Panc1 (cell line): Measurements from ENCODE around the gene TIMM13. TPM values are rescaled to one million over a fixed set of nuclear protein-coding genes. Genes with fewer than 3 reads are reported as not detected.
A peak's percentile ranks its signal among the peaks of the same experiment; 100 is the strongest.
"Not testable (repeated sequence)": the region's sequence is repeated elsewhere in the genome, so short reads cannot be mapped to it uniquely, and the experiment has no call there.

Source experiments
- ATAC-seq: fragments of 200-7000 bp; cut with Tn5 transposase; 2 replicates; pipeline ENCODE4 v1.9.1; 2020; ENCODE audit warnings: mild to moderate bottlenecking, moderate library complexity
- BruUV-seq: library from RNA; stranded (reverse); fragments of 400-500 nt; replicated peaks from 2 replicates; lab custom pipeline; 2021; lab: Mats Ljungman, UMichigan
- CTCF ChIA-PET: fragments of 300-600 bp; sonication (Branson Sonifier 250); formaldehyde crosslinking; loops from one replicate; lab custom pipeline; 2022; ENCODE audit warnings: antibody characterized with exemption; lab: Charles Lee
- POLR2A ChIA-PET: fragments of 300-600 bp; sonication (Branson Sonifier 250); formaldehyde crosslinking; loops from one replicate; lab custom pipeline; 2022; ENCODE audit warnings: antibody characterized with exemption; lab: Charles Lee
- DNase-seq: peaks from one replicate; pipeline ENCODE4 v3.0.0-alpha.2; 2010; ENCODE audit warnings: low read depth, low spot score
- H3K27ac ChIP-seq: 2 replicates; pipeline ENCODE4 v1.5.1; 2011; ENCODE audit warnings: mild to moderate bottlenecking, low read length, inconsistent platforms
- H3K27me3 ChIP-seq: fragments of 200-500 bp; sonication (Bioruptor generic); 2 replicates; pipeline ENCODE4 v1.6.0; 2014; ENCODE audit warnings: low read length, inconsistent platforms; ENCODE audit not compliant: control insufficient read depth, insufficient read depth
- H3K36me3 ChIP-seq: fragments of 200-500 bp; sonication (Bioruptor generic); 2 replicates; pipeline ENCODE4 v1.5.1; 2014; ENCODE audit warnings: inconsistent platforms, mild to moderate bottlenecking, low read length, moderate library complexity; ENCODE audit not compliant: control insufficient read depth, insufficient read depth
- H3K4me1 ChIP-seq: 2 replicates; pipeline ENCODE4 v1.5.1; 2011; ENCODE audit warnings: inconsistent platforms, mild to moderate bottlenecking, low read length, moderate library complexity; ENCODE audit not compliant: control insufficient read depth, insufficient read depth
- H3K4me3 ChIP-seq, 2 experiments: 2 replicates each; pipeline ENCODE4 v1.5.1; 2011 to 2012; ENCODE audit warnings: low read depth in 2 of 2, low read length in 2 of 2, mild to moderate bottlenecking in 2 of 2, inconsistent platforms in 1 of 2, moderate library complexity in 1 of 2
- H3K9me3 ChIP-seq: fragments of 200-500 bp; sonication (Bioruptor generic); 2 replicates; pipeline ENCODE4 v1.5.1; 2014; ENCODE audit warnings: low read depth, mild to moderate bottlenecking, inconsistent platforms, low read length, moderate library complexity; ENCODE audit not compliant: control insufficient read depth, insufficient read depth
- POLR2AphosphoS5 ChIP-seq: IDR thresholded peaks from 2 replicates; pipeline ENCODE4 v1.6.1; 2012; ENCODE audit warnings: mild to moderate bottlenecking, low read depth, low read length, moderate library complexity
- SIN3A ChIP-seq: IDR thresholded peaks from 2 replicates; pipeline ENCODE4 v1.6.1; 2012; ENCODE audit warnings: low read depth, mild to moderate bottlenecking, low read length, moderate library complexity, borderline replicate concordance; ENCODE audit not compliant: insufficient read depth
- TCF7L2 ChIP-seq: IDR thresholded peaks from 2 replicates; pipeline ENCODE4 v1.6.1; 2011; ENCODE audit warnings: mild to moderate bottlenecking, low read depth, low read length, inconsistent platforms
- in situ Hi-C: cut with HindIII; loops from 2 replicates; pipeline ENCODE4 v1.10.0; 2016; ENCODE audit warnings: low sequenced_read_pairs, low pct_unique_long_range_greater_than_20kb
- intact Hi-C: fragments of 100-400 bp; cut with micrococcal nuclease; formaldehyde crosslinking; loops from one replicate; pipeline ENCODE4 v1.10.0; 2022; ENCODE audit not compliant: unreplicated experiment
- total RNA-seq: library from RNA; stranded (reverse); gene quantifications from one replicate; pipeline ENCODE4 v1.2.1, GENCODE V29; 2021; ENCODE audit not compliant: unreplicated experiment
- TF ChIP-seq, protein P1 (sequence below): fragments of 450-650 bp; IDR thresholded peaks from 2 replicates; pipeline ENCODE4 v1.5.1; 2017; ENCODE audit warnings: mild to moderate bottlenecking
- TF ChIP-seq, protein P2 (sequence below), 2 experiments: IDR thresholded peaks; 2 replicates each; pipeline ENCODE4 v1.6.1; 2011 to 2012; ENCODE audit warnings: low read depth in 2 of 2, control low read depth in 1 of 2, low read length in 1 of 2, mild to moderate bottlenecking in 1 of 2, moderate library complexity in 1 of 2; ENCODE audit not compliant: insufficient read depth in 1 of 2

Gene TIMM13
- total RNA-seq, 1 experiment from 2014 or later, result 128 TPM

DNA sequence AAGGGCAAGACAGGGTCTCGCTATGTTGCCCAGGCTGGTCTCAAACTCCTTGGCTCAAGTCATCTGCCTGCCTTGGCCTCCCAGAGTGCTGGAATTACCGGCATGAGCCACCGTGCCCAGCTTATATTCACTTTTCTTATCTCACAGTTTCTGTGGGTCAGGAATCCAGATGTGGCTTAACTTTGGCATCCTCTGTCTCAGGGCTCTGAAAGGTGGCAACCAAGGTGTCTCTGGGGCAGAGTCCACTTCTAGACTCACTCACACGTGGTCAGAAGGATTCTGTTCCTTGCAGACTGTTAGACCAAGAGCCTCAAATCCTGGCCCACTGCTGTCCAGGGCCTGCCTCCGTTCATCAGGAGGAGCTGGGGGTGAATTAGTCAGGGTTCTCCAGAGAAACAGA, 37.0 kb upstream of the TIMM13 start:
- no peaks in the 10 kb centered on the region for H3K9me3 ChIP-seq
- H3K36me3 ChIP-seq, result no peaks in the 10 kb centered on the region; the same call in 1 of the 2 replicates
- ChIA-PET POLR2A (no interaction called here), CTCF (no interaction called here)
- BruUV-seq, result no TSS peak
- no peak for ATAC-seq
- no peaks in the 10 kb centered on the region for H3K27me3 ChIP-seq
- TF ChIP-seq, protein P1, sequence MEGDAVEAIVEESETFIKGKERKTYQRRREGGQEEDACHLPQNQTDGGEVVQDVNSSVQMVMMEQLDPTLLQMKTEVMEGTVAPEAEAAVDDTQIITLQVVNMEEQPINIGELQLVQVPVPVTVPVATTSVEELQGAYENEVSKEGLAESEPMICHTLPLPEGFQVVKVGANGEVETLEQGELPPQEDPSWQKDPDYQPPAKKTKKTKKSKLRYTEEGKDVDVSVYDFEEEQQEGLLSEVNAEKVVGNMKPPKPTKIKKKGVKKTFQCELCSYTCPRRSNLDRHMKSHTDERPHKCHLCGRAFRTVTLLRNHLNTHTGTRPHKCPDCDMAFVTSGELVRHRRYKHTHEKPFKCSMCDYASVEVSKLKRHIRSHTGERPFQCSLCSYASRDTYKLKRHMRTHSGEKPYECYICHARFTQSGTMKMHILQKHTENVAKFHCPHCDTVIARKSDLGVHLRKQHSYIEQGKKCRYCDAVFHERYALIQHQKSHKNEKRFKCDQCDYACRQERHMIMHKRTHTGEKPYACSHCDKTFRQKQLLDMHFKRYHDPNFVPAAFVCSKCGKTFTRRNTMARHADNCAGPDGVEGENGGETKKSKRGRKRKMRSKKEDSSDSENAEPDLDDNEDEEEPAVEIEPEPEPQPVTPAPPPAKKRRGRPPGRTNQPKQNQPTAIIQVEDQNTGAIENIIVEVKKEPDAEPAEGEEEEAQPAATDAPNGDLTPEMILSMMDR, result no peak
- TF ChIP-seq SIN3A, result no peak
- no peak for TF ChIP-seq POLR2AphosphoS5
- TF ChIP-seq TCF7L2, result no peak
- H3K27ac ChIP-seq, result peak overlapping the region; percentile 2; the same call in 1 of the 2 replicates
- H3K4me1 ChIP-seq, result peaks cover 7% of the 10 kb centered on the region
- in situ Hi-C loops, result no loop called here
- no peak for DNase-seq
- intact Hi-C loops, result no loop called here
- H3K4me3 ChIP-seq, result no peak overlapping the region

DNA sequence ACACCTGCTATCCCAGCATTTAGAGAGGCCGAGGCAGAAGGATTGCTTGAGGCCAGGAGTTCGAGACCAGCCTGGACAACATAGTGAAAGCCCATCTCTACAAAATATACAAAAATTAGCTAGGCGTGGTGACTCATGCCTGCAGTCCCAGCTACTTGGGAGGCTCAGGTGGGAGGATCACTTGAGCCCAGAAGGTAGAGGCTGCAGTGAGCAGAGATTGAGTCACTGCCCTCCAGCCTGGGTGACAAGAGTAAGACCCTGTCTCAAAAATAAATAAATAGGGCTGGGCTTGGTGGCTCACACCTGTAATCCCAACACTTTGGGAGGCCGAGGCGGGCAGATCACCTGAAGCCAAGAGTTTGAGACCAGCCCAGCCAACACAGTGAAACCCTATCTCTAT, 36.3 kb upstream of the TIMM13 start:
- H3K9me3 ChIP-seq, POLR2A ChIA-PET, H3K36me3 ChIP-seq, H3K27me3 ChIP-seq, H3K4me3 ChIP-seq, CTCF ChIA-PET, H3K4me1 ChIP-seq, DNase-seq, intact Hi-C loops, in situ Hi-C loops, BruUV-seq, ATAC-seq: not testable (repeated sequence)
- peak overlapping the region; percentile 87 for H3K27ac ChIP-seq

DNA sequence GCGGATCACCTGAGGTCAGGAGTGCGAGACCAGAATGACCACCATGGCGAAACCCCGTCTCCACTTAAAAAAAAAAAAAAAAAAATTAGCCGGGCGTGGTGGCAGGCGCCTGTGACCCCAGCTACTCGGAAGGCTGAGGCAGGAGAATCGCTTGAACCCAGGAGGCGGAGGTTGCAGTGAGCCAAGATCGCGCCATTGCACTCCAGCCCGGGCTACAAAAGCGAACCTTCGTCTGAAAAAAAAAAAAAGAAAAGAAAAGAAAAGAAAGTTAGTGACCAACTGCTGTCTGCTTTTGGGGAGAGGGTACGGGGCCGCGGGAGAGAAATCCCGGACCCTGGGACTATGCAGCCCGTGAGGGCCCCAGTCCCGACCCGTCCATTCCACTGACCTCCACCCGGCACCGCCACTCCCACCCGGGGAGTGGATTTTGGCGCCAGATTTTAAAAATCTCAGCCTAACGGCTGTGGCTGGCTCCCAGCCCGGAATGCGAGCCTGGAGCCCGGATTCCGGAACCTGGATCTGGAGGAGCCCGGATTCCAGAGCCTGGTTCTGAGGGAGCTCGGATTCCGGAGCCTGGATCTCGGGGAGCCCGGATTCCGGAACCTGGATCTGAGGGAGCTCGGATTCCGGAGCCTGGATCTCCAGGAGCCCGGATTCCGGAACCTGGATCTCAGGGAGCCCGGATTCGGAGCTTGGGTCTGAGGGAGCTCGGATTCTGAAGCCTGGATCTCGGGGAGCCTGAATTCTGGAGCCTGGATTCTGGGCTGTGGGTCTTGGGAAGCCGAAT, 35.4 kb upstream of the TIMM13 start:
- ATAC-seq, result peak; percentile 65
- H3K27me3 ChIP-seq, result no peaks in the 10 kb centered on the region
- H3K4me3 ChIP-seq, result peak overlapping the region; percentile 60 to 67
- TF ChIP-seq POLR2AphosphoS5 (peak; percentile 86), SIN3A (0 out of 2 replicates have a peak, but pooled peaks have one; percentile 73)
- TF ChIP-seq, protein P1, result no peak
- TF ChIP-seq, protein P2, sequence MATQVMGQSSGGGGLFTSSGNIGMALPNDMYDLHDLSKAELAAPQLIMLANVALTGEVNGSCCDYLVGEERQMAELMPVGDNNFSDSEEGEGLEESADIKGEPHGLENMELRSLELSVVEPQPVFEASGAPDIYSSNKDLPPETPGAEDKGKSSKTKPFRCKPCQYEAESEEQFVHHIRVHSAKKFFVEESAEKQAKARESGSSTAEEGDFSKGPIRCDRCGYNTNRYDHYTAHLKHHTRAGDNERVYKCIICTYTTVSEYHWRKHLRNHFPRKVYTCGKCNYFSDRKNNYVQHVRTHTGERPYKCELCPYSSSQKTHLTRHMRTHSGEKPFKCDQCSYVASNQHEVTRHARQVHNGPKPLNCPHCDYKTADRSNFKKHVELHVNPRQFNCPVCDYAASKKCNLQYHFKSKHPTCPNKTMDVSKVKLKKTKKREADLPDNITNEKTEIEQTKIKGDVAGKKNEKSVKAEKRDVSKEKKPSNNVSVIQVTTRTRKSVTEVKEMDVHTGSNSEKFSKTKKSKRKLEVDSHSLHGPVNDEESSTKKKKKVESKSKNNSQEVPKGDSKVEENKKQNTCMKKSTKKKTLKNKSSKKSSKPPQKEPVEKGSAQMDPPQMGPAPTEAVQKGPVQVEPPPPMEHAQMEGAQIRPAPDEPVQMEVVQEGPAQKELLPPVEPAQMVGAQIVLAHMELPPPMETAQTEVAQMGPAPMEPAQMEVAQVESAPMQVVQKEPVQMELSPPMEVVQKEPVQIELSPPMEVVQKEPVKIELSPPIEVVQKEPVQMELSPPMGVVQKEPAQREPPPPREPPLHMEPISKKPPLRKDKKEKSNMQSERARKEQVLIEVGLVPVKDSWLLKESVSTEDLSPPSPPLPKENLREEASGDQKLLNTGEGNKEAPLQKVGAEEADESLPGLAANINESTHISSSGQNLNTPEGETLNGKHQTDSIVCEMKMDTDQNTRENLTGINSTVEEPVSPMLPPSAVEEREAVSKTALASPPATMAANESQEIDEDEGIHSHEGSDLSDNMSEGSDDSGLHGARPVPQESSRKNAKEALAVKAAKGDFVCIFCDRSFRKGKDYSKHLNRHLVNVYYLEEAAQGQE (IDR thresholded peaks at IDR 0.05; ENCODE audit: insufficient read depth in 1 of 2, low read depth in 2 of 2, low read length in 1 of 2), result peak in 1 of 2 experiments; percentile 30; a peak in 1 of 4 replicates
- no peak for DNase-seq
- H3K36me3 ChIP-seq, result no peaks in the 10 kb centered on the region; the same call in 1 of the 2 replicates
- no peaks in the 10 kb centered on the region for H3K9me3 ChIP-seq
- peak overlapping the region; percentile 87 for H3K27ac ChIP-seq
- POLR2A ChIA-PET, result no interaction called here
- in situ Hi-C loops, result no loop called here
- CTCF ChIA-PET, result no interaction called here
- intact Hi-C loops, result no loop called here
- peaks cover 4% of the 10 kb centered on the region for H3K4me1 ChIP-seq
- BruUV-seq, result TSS peak; percentile 92
